Lower lobe of right lung (tissue), 2 donors: ENCODE results near the gene TAF1. TPM values are rescaled to one million over a fixed set of nuclear protein-coding genes. Genes with fewer than 3 reads are reported as not detected.
A peak's percentile ranks its signal among the peaks of the same experiment; 100 is the strongest.
"Not testable (repeated sequence)": the region's sequence is repeated elsewhere in the genome, so short reads cannot be mapped to it uniquely, and the experiment has no call there.

Experiments
- ATAC-seq, 2 donors: fragments of 200-7000 bp; cut with Tn5 transposase; one replicate each; pipeline ENCODE4 v1.9.1; 2020 to 2022; ENCODE audit warnings: mild to moderate bottlenecking in 2 of 2, moderate library complexity in 2 of 2
- DNase-seq: peaks from one replicate; pipeline ENCODE4 v3.0.0-alpha.2; 2020
- H3K27ac ChIP-seq: fragments of 200-600 bp; one replicate; pipeline ENCODE4 v1.8.0; 2022
- H3K27me3 ChIP-seq: fragments of 200-600 bp; one replicate; pipeline ENCODE4 v1.8.0; 2022; ENCODE audit warnings: low read depth
- H3K36me3 ChIP-seq: fragments of 200-600 bp; one replicate; pipeline ENCODE4 v1.8.0; 2022; ENCODE audit warnings: mild to moderate bottlenecking
- H3K4me1 ChIP-seq: fragments of 200-600 bp; one replicate; pipeline ENCODE4 v1.8.0; 2022
- H3K4me3 ChIP-seq: fragments of 200-600 bp; one replicate; pipeline ENCODE4 v1.8.0; 2022; ENCODE audit warnings: mild to moderate bottlenecking
- H3K9me3 ChIP-seq: fragments of 200-600 bp; one replicate; pipeline ENCODE4 v1.8.0; 2022
- CTCF ChIP-seq: fragments of 200-600 bp; IDR thresholded peaks from one replicate; pipeline ENCODE4 v1.8.0; 2022; ENCODE audit warnings: antibody characterized with exemption, mild to moderate bottlenecking
- intact Hi-C: fragments of 100-400 bp; cut with DNase I; formaldehyde crosslinking; loops from one replicate; pipeline ENCODE4 v1.11.0; 2022
- total RNA-seq: library from RNA; stranded (reverse); fragmentation: NEBNext Ultra II Directional; extraction: Animal tissue kit (Norgen Biotek cat#: 25700); gene quantifications from one replicate; pipeline ENCODE4 v1.2.1, GENCODE V29; 2021
- donor health status: DM: no; HTN: yes; CAD: no; lungs with severe emphysema.

Gene TAF1
- total RNA-seq, 1 donor from 2014 or later, result 30.9 TPM

- Histone ChIP-seq H3K27me3 (no peaks in the 10 kb centered on the region), H3K4me3 (no peak overlapping the region), H3K4me1 (no peaks in the 10 kb centered on the region), H3K27ac (no peak overlapping the region), H3K9me3 (no peaks in the 10 kb centered on the region), H3K36me3 (no peaks in the 10 kb centered on the region)
- intact Hi-C loops, result no loop called here
- ATAC-seq, result no peak
- no peak for DNase-seq
- no peak for TF ChIP-seq CTCF
Observed at GRCh38 chrX:71326394-71326793, 39.8 kb upstream of the TAF1 start.

GRCh38 chrX:71349151-71349665 is 16.9 kb upstream of the TAF1 start:
- H3K4me3 ChIP-seq, H3K4me1 ChIP-seq, H3K36me3 ChIP-seq, DNase-seq, H3K9me3 ChIP-seq, H3K27me3 ChIP-seq, H3K27ac ChIP-seq, ATAC-seq, intact Hi-C loops: not testable (repeated sequence)

GRCh38 chrX:71349867-71350266 is 16.3 kb upstream of the TAF1 start:
- intact Hi-C loops, H3K4me1 ChIP-seq, H3K36me3 ChIP-seq, H3K27me3 ChIP-seq, H3K9me3 ChIP-seq, H3K4me3 ChIP-seq, H3K27ac ChIP-seq, DNase-seq, ATAC-seq: not testable (repeated sequence)

- H3K4me3 ChIP-seq, intact Hi-C loops, H3K36me3 ChIP-seq, H3K27me3 ChIP-seq, ATAC-seq, DNase-seq, H3K27ac ChIP-seq, H3K4me1 ChIP-seq, H3K9me3 ChIP-seq: not testable (repeated sequence)
Observed at GRCh38 chrX:71352439-71352838, 13.7 kb upstream of the TAF1 start.

GRCh38 chrX:71364221-71364620 is 1.9 kb upstream of the TAF1 start:
- DNase-seq, result no peak
- intact Hi-C loops, result no loop called here

GRCh38 chrX:71365356-71365874 is 742 bp upstream of the TAF1 start:
- Histone ChIP-seq H3K4me1 (peaks cover 13% of the 10 kb centered on the region), H3K4me3 (peak overlapping the region; percentile 61), H3K9me3 (no peaks in the 10 kb centered on the region), H3K27ac (peak overlapping the region; percentile 92), H3K36me3 (peaks cover 8% of the 10 kb centered on the region), H3K27me3 (no peaks in the 10 kb centered on the region)
- TF ChIP-seq CTCF, result no peak
- ATAC-seq (peak in 1 of 2 donors; percentile 2), DNase-seq (no peak)
- intact Hi-C loops, result no loop called here

More at GRCh38 chrX:71364221-71364620, 1.9 kb upstream of the TAF1 start:
- H3K27ac ChIP-seq, result no peak overlapping the region
- ATAC-seq, result no peak
- no peak overlapping the region for H3K4me3 ChIP-seq
- TF ChIP-seq CTCF, result no peak
- no peaks in the 10 kb centered on the region for H3K27me3 ChIP-seq
- H3K4me1 ChIP-seq, result peaks cover 13% of the 10 kb centered on the region
- no peaks in the 10 kb centered on the region for H3K9me3 ChIP-seq
- peaks cover 3% of the 10 kb centered on the region for H3K36me3 ChIP-seq

- Histone ChIP-seq H3K36me3 (peaks cover 20% of the 10 kb centered on the region), H3K27ac (peak overlapping the region; percentile 92), H3K4me3 (peak overlapping the region; percentile 69), H3K27me3 (no peaks in the 10 kb centered on the region), H3K4me1 (peaks cover 13% of the 10 kb centered on the region), H3K9me3 (no peaks in the 10 kb centered on the region)
- intact Hi-C loops, result no loop called here
- no peak for TF ChIP-seq CTCF
- DNase-seq, result peak; percentile 44
- peak; percentile 4 to 34 for ATAC-seq
Observed at GRCh38 chrX:71366674-71367256, 608 bp downstream of the TAF1 start.
